ENCODE measurements around the gene ARHGDIA.

- no peak for TF ChIP-seq CTCF (IDR thresholded peaks at IDR 0.05)
- TF ChIP-seq POLR2A (IDR thresholded peaks at IDR 0.05): no peak
Measured at GRCh38 chr17:81906476-81907218, 35.5 kb upstream of the ARHGDIA start.

Data from thyroid gland (tissue), 4 donors.